Bronchial epithelial cell (primary cell): ENCODE data around the gene SCAP. TPM values are rescaled to one million over a fixed set of nuclear protein-coding genes. Genes with fewer than 3 reads are reported as not detected.

ENCODE experiments used
- DNase-seq: peaks from one replicate; pipeline ENCODE4 v3.0.0-alpha.2; 2010; ENCODE audit warnings: low read depth
- FAIRE-seq: peaks from 2 replicates; lab custom pipeline; 2011; peaks lifted over from hg19 to GRCh38; lab: Jason Lieb, UNC
- H3K27me3 ChIP-seq: 2 replicates; pipeline ENCODE4 v1.5.1; 2011; ENCODE audit warnings: low read length; ENCODE audit not compliant: control insufficient read depth, insufficient read depth
- H3K36me3 ChIP-seq: 2 replicates; pipeline ENCODE4 v1.5.1; 2011; ENCODE audit warnings: low read length; ENCODE audit not compliant: control insufficient read depth, insufficient read depth
- H3K4me3 ChIP-seq: 2 replicates; pipeline ENCODE4 v1.5.1; 2011; ENCODE audit warnings: mild to moderate bottlenecking, low read depth, low read length, control low read depth
- total RNA-seq: library from RNA; depleted of rRNA; stranded (reverse); fragments of >200 nt; gene quantifications from 2 replicates; pipeline ENCODE4 v1.2.1, GENCODE V29; 2014
- TF ChIP-seq, protein P1 (sequence below): IDR thresholded peaks from 2 replicates; pipeline ENCODE4 v1.5.1; 2011; ENCODE audit warnings: mild to moderate bottlenecking, moderate library complexity, low read length, control low read depth, inconsistent platforms; ENCODE audit not compliant: insufficient read depth, severe bottlenecking

Gene SCAP
- total RNA-seq, 1 donor from 2014 or later, result 55.0 TPM

DNA sequence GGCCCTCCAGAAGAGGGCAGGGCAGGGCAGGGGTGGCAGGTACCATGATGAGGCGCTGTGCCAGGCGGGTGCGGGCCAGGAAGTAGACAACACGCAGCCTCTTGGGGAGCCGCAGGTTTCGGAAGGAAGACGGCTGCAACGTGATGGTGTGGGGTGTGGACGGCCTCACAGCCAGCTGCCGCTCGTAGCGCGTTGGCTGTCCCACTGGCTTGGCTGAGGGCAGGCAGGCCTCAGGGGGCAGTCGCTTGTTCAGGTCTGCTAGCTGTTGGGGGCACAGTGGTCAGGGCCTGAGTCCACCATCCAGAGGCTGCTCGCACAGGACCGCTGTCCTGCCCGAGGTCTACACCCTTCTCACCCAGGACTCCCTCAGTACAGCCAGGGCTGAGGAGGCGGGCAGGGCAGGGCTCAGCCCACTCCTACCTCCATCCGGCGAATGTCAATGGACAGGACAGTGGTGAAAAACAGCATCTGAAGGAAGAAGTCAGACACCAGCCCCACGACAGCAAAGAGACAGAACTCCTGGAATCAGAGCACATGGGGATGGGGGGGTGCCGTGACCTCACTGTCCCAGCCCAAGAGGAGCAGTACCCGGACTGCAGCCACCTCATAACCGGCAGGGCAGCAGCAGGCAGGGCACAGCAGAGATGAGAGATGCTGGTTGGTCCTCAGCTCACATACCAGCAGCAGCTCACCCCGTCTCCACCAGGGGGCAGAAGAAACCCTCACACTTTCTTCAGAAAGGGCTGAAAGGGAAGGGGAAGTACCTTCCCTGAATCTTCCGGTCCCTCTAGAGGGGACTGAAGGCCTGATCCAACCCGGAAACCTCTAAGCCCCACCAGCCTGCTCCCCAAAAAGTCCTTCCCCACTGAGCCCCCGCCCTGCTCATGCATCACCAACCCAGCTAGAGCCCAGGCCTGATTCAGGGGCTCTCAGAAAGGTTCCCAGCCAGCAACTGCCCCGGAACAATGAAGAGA, 54.9 kb downstream of the SCAP start:
- no peaks in the 10 kb centered on the region for H3K27me3 ChIP-seq
- DNase-seq (peak; percentile 75), FAIRE-seq (peak; percentile 40)
- H3K36me3 ChIP-seq, result peaks cover 28% of the 10 kb centered on the region
- TF ChIP-seq, protein P1, sequence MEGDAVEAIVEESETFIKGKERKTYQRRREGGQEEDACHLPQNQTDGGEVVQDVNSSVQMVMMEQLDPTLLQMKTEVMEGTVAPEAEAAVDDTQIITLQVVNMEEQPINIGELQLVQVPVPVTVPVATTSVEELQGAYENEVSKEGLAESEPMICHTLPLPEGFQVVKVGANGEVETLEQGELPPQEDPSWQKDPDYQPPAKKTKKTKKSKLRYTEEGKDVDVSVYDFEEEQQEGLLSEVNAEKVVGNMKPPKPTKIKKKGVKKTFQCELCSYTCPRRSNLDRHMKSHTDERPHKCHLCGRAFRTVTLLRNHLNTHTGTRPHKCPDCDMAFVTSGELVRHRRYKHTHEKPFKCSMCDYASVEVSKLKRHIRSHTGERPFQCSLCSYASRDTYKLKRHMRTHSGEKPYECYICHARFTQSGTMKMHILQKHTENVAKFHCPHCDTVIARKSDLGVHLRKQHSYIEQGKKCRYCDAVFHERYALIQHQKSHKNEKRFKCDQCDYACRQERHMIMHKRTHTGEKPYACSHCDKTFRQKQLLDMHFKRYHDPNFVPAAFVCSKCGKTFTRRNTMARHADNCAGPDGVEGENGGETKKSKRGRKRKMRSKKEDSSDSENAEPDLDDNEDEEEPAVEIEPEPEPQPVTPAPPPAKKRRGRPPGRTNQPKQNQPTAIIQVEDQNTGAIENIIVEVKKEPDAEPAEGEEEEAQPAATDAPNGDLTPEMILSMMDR, result peak; percentile 95
- no peak overlapping the region for H3K4me3 ChIP-seq

DNA sequence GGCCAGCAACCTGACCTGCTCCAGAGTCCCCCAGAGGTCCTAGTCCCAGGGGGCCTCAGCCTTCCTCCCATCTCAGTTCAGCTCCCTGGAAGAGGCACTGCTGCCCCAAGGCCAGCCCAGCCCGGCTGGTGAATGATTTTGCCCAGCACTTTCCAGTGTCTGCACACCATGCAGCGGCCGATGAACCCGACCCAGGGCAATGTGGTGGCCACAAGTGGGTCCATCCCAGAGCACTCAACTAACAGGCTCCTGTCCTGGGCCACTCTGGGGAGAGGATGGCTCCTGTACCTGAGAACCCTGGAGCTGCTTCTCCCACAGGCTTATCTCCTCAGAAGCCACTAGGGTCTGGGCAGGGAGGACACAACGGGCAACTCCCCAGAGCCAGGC, 55.7 kb downstream of the SCAP start:
- Histone ChIP-seq H3K27me3 (no peaks in the 10 kb centered on the region), H3K36me3 (peaks cover 28% of the 10 kb centered on the region), H3K4me3 (no peak overlapping the region)
- FAIRE-seq, result no peak
- DNase-seq, result no peak
- TF ChIP-seq, protein P1, result no peak

DNA sequence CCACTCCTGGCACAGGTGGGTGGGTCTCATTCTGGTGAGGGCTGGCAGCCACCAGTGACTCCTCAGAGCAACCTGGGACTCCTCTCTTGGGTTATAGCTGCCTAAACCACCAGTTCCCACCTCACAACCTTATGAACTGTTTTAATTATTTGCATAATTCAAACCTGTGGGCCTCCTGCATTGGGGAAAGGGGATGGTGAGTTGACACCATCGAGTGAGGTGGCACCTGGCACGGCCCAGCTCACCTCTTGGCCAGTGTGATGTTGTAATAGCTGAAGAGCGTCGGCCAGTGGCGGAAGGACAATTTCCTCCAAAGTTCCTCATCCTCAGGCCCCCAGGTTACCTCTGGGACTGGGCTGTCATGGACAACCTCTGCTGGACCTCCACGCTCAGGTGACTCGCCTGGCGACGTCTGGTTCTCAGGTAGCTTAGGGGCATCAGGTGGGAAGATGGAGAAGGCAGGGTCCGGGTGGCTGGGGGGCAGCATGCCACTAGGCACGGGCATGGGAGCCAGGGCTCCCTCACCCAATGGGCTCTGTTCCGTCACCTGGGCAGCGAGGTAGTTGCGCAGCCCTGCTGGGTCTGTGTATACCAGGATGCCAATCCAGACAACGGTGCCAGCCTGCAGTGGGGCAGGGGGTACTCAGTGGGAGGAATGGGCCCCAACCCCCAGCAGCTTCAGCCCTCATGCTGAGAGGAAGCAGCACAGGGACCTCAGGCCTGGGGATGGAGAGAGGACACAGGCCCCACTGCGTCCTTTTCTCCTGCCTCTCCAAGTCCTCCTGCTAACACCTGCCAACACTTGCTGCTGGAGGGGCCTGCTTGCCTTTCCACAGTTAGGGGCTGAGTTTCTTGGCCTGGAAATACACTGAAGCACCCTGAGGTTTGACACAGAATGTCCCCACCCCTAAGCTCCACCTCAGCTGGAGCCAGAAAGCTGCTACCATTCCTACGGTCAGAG, 56.4 kb downstream of the SCAP start:
- peaks cover 33% of the 10 kb centered on the region for H3K36me3 ChIP-seq
- H3K4me3 ChIP-seq, result no peak overlapping the region
- DNase-seq, result no peak
- TF ChIP-seq, protein P1, result no peak
- no peaks in the 10 kb centered on the region for H3K27me3 ChIP-seq
- FAIRE-seq, result no peak

DNA sequence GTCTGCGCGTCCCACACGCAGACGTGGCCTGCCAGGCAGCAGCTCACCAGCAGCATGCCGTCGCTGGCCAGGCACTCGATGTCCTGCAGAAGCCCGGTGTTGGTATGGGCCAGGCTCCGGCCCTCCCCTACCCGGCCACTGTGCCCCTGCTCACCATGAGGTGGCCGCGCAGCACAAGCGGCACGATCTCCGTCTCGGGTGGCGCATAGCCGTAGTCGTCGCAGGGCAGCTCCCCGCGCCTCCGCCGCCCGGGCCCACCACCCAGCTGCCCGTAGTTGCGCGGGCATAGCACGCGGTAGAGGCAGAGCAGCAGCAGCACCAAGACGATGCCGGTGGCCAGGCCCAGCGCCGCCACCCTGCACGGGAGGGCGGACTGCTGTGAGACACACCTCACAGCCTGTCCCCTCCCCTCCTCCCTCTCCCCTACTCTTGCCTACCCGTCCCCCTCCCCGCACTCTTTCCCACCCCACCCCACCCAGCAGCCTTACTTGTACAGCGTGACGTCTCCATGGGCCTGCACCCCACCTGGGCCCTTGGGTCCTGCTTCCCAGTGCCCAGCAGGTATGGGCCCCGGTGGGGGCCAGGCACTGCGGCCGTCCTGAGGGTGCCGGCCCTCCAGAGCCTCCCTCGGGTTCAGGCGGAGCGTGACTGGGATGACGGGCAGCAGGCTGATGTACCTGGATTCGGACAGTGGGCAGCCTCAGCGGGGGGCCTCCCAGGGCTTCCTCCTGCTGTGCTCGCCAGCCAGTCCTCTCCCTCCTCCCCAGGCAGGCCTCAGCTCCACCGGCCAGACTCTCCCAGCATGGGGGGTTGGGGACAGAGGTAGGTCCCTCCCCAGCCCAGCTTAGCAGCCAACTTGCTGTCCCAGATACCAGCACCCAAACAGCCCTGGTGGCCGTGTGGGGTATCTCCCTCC, 57.3 kb downstream of the SCAP start:
- FAIRE-seq (no peak), DNase-seq (no peak)
- Histone ChIP-seq H3K4me3 (no peak overlapping the region), H3K27me3 (no peaks in the 10 kb centered on the region), H3K36me3 (peaks cover 38% of the 10 kb centered on the region)
- TF ChIP-seq, protein P1, result no peak

DNA sequence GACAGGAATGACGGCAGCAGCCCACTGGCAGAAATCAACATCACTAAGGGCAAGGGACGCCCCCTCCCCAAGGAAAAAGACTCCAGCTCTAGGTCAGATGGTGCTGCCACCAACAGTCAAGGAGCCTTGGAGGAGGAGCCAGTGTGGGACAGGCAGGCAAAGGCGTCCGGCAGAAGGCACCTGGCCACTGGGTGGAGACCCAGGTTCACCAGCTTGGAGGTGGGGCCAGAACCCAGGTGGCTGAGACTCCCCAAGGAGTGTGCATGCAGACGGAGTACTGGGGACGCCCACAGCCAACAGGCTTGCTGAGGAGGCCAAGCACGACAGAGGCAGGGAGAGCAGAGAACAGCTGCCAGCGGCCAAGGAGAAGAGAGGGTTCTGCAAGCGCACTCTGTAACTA, 59.7 kb downstream of the SCAP start:
- peaks cover 46% of the 10 kb centered on the region for H3K36me3 ChIP-seq
- FAIRE-seq, result no peak
- DNase-seq, result no peak
- no peaks in the 10 kb centered on the region for H3K27me3 ChIP-seq
- TF ChIP-seq, protein P1, result no peak
- H3K4me3 ChIP-seq, result no peak overlapping the region
